ENCODE measurements around the gene VWC2. TPM values are rescaled to one million over a fixed set of nuclear protein-coding genes. Genes with fewer than 3 reads are reported as not detected.

Gene VWC2
- total and polyA plus RNA-seq, 10 of the 15 experiments (the other 5 are each of a cell fraction or from before 2014, with no cell fraction given), result 0.01 to 0.06 (median 0.03) TPM; not detected in 7

DNA sequence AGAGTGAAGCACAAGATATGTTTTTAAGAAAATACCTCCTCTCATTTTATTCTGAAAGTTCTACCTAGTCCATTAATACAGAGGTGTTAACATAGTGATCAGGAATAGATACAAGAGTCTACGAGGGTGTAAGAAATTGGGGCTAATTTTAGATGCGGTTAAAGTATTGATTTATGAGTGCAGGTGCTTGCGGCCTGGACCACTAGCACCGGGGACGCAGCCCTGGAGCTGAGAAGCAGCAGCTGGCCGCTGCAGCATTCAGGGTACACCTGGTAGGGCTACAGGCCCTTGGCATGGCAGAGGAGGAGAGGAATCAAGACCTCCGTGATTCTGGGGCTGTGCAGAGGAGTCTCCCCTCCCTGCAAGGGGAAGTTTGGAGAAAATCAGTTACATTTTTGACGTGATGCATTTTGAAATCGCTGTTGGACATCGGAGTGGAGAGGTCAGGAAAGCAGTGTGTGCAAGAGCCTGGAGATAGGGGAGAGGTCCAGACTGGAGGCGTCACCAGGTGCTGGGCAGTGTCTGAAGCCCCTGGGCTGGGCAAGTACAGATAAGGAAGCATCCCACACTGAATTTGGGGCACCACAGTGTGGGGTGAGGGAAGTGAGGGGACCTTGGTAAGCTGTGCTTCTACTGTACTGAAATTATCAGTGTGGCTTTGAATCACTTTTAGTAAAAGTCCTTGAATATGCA lies 112.3 kb downstream of the VWC2 start:
- 28% methylated on average over 11 of the region's 11 CpGs for WGBS (ENCODE audit: insufficient coverage, insufficient replicate concordance, low lambda C conversion rate, missing lambda C conversion rate)
- Histone ChIP-seq H3K4me2 (ENCODE audit: control insufficient read depth, insufficient read depth) (no peak overlapping the region), H3K9ac (ENCODE audit: control insufficient read depth, insufficient read depth, low read length) (no peak overlapping the region), H3K36me3 (ENCODE audit: control insufficient read depth in 2 of 2, insufficient read depth in 2 of 2, low read length in 1 of 2) (no peaks in the 10 kb centered on the region), H3K4me1 (ENCODE audit: control insufficient read depth, insufficient read depth, low read length) (no peaks in the 10 kb centered on the region), H2AFZ (ENCODE audit: control insufficient read depth, low read depth, low read length) (no peak overlapping the region), H3K9me3 (replicated peaks; ENCODE audit: control insufficient read depth, insufficient read depth, low read length) (no peaks in the 10 kb centered on the region), H3K27me3 (replicated peaks in 1 of 2; ENCODE audit: control insufficient read depth in 2 of 2, insufficient read depth in 2 of 2, low read length in 1 of 2) (peaks cover 0 to 2% of the 10 kb centered on the region in 2 experiments; a peak in 2 of 4 replicates), H3K27ac (ENCODE audit: control insufficient read depth, insufficient read depth) (no peak overlapping the region), H4K20me1 (ENCODE audit: control insufficient read depth, insufficient read depth) (no peaks in the 10 kb centered on the region), H3K4me3 (no peak overlapping the region), H3K79me2 (ENCODE audit: control insufficient read depth, insufficient read depth, low read length) (no peaks in the 10 kb centered on the region)
- no peak for DNase-seq (ENCODE audit: low read depth, low spot score)
- no TSS peak for BruUV-seq (replicated peaks)
- CTCF ChIA-PET, result no interaction called here
- peak; percentile 78 for ATAC-seq
- RAD21 ChIA-PET (ENCODE audit: unreplicated experiment), result no interaction called here
- in situ Hi-C loops (cut with MboI) (no loop called here), intact Hi-C loops (cut with micrococcal nuclease; ENCODE audit: unreplicated experiment) (no loop called here)
- FAIRE-seq, result no peak
- POLR2A ChIA-PET, result no interaction called here
- SMC1A ChIA-PET (ENCODE audit: uncharacterized antibody, unreplicated experiment), result no interaction called here
- TF ChIP-seq CBX5 (IDR thresholded peaks at IDR 0.05; ENCODE audit: low read depth) (no peak), PAX8 (IDR thresholded peaks at IDR 0.05) (no peak), ZBTB11 (CRISPR knock-in tag; IDR thresholded peaks at IDR 0.05) (no peak), IKZF1 (conservative IDR thresholded peaks at IDR 0.05) (peak; percentile 34; the same call in 1 of the 2 replicates), ZZZ3 (IDR thresholded peaks at IDR 0.05; ENCODE audit: control insufficient read depth, insufficient read length, low read depth) (no peak), ZNF274 (IDR thresholded peaks at IDR 0.05; ENCODE audit: insufficient read depth, insufficient read length) (no peak), DPF2 (IDR thresholded peaks at IDR 0.05) (peak; percentile 52; the same call in 1 of the 2 replicates), MLLT1 (IDR thresholded peaks at IDR 0.05) (no peak), STAT3 (IDR thresholded peaks at IDR 0.05; ENCODE audit: low read depth, low read length) (no peak), EP300 (IDR thresholded peaks at IDR 0.05; ENCODE audit: borderline replicate concordance in 1 of 2, control insufficient read depth in 1 of 2, low read depth in 2 of 2, low read length in 2 of 2) (0 out of 4 replicates have a peak, but pooled peaks of 1 of the 2 experiments have one; percentile 25), MEF2B (IDR thresholded peaks at IDR 0.05; ENCODE audit: partially characterized antibody, poor library complexity, severe bottlenecking) (peak; percentile 79), BHLHE40 (IDR thresholded peaks at IDR 0.05; ENCODE audit: borderline replicate concordance in 1 of 2, low read depth in 2 of 2, low read length in 1 of 2) (peak in 1 of 2 experiments; percentile 51; a peak in 2 of 4 replicates), PKNOX1 (IDR thresholded peaks at IDR 0.05) (no peak), HDGF (IDR thresholded peaks at IDR 0.05) (no peak), TCF12 (IDR thresholded peaks at IDR 0.05; ENCODE audit: low read depth, low read length) (peak; percentile 61; the same call in 1 of the 2 replicates), RUNX3 (IDR thresholded peaks at IDR 0.05; ENCODE audit: low read length) (peak; percentile 22; the same call in 1 of the 2 replicates)
- TF ChIP-seq, protein P1, sequence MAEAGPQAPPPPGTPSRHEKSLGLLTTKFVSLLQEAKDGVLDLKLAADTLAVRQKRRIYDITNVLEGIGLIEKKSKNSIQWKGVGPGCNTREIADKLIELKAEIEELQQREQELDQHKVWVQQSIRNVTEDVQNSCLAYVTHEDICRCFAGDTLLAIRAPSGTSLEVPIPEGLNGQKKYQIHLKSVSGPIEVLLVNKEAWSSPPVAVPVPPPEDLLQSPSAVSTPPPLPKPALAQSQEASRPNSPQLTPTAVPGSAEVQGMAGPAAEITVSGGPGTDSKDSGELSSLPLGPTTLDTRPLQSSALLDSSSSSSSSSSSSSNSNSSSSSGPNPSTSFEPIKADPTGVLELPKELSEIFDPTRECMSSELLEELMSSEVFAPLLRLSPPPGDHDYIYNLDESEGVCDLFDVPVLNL (IDR thresholded peaks at IDR 0.05; ENCODE audit: low read depth, low read length), result no peak
